Right lobe of liver (tissue), 6 donors: ENCODE results near the gene ATP5F1E. TPM values are rescaled to one million over a fixed set of nuclear protein-coding genes. Genes with fewer than 3 reads are reported as not detected.
A peak's percentile ranks its signal among the peaks of the same experiment; 100 is the strongest.

Experiments used
- ATAC-seq, 4 donors: fragments of 200-7000 bp; cut with Tn5 transposase; one replicate each; pipeline ENCODE4 v1.9.1; 2020; ENCODE audit warnings: mild to moderate bottlenecking in 4 of 4, moderate library complexity in 4 of 4
- DNase-seq, 3 donors: peaks; one replicate each; pipeline ENCODE4 v3.0.0-alpha.2; 2020
- H3K27ac ChIP-seq, 3 donors: fragments of 200-600 bp; one replicate each; pipeline ENCODE4 v1.8.0; 2022
- H3K27me3 ChIP-seq, 2 donors: fragments of 200-600 bp; one replicate each; pipeline ENCODE4 v1.8.0; 2022
- H3K36me3 ChIP-seq, 4 donors: fragments of 200-600 bp; sonication (generic) in 1 of 4; one replicate each; pipeline versions ENCODE4 v1.5.1 to v1.8.0; 2017 to 2022; ENCODE audit warnings: control low read depth in 1 of 4
- H3K4me1 ChIP-seq, 4 donors: fragments of 200-600 bp; sonication (generic) in 1 of 4; one replicate each; pipeline versions ENCODE4 v1.5.1 to v1.8.0; 2017 to 2022; ENCODE audit warnings: control low read depth in 1 of 4
- H3K4me3 ChIP-seq, 3 donors: fragments of 200-600 bp; one replicate each; pipeline ENCODE4 v1.8.0; 2022
- H3K9me3 ChIP-seq, 4 donors: fragments of 200-600 bp; sonication (generic) in 1 of 4; one replicate each; pipeline versions ENCODE4 v1.5.1 to v1.8.0; 2017 to 2022; ENCODE audit warnings: control low read depth in 1 of 4
- POLR2A ChIP-seq: fragments of 450-650 bp; IDR thresholded peaks from one replicate; pipeline ENCODE4 v1.6.1; 2017; ENCODE audit warnings: antibody characterized with exemption, mild to moderate bottlenecking
- WGBS: methylation state at CpG from one replicate; pipeline ENCODE4 v1.1.6; 2018; ENCODE audit warnings: low coverage, low lambda C conversion rate; ENCODE audit not compliant: insufficient coverage; ENCODE audit errors: missing lambda C conversion rate; 5-methylcytosine and 5-hydroxymethylcytosine counted together
- intact Hi-C, 2 donors: fragments of 100-400 bp; cut with DNase I; formaldehyde crosslinking; loops; one replicate each; pipeline versions ENCODE4 v1.11.2 to v1.14.1; 2022
- total RNA-seq, 6 experiments: library from RNA; depleted of rRNA in 2 of 6; stranded (reverse); fragments of >200 nt in 2 of 6; fragmentation: NEBNext Ultra II Directional in 3 of 6; extraction: Animal tissue kit (Norgen Biotek cat#: 25700) in 3 of 6; gene quantifications; one replicate each; pipeline versions ENCODE4 v1.1.0 to v1.2.4, GENCODE V29; 2016 to 2023
- TF ChIP-seq, protein P1 (sequence below), 4 donors: fragments of 200-600 bp in 3 of 4; fragments of 450-650 bp in 1 of 4; IDR thresholded peaks; one replicate each; pipeline versions ENCODE4 v1.5.1 to v1.8.0; 2016 to 2022; ENCODE audit warnings: antibody characterized with exemption in 4 of 4, mild to moderate bottlenecking in 2 of 4
- donor health status: DM: no; HTN: yes; CAD: no.
- donor health status: DM: no; HTN: no; CAD: no.
- donor health status: DM: no; HTN: no; CAD: no.
- donor health status: DM: no; HTN: yes; CAD: no.
- donor health status: DM: no; HTN: yes; CAD: no.

Gene ATP5F1E
- total RNA-seq, 6 experiments from 2014 or later: 15.8 to 34.6 (median 30.5) TPM

DNA sequence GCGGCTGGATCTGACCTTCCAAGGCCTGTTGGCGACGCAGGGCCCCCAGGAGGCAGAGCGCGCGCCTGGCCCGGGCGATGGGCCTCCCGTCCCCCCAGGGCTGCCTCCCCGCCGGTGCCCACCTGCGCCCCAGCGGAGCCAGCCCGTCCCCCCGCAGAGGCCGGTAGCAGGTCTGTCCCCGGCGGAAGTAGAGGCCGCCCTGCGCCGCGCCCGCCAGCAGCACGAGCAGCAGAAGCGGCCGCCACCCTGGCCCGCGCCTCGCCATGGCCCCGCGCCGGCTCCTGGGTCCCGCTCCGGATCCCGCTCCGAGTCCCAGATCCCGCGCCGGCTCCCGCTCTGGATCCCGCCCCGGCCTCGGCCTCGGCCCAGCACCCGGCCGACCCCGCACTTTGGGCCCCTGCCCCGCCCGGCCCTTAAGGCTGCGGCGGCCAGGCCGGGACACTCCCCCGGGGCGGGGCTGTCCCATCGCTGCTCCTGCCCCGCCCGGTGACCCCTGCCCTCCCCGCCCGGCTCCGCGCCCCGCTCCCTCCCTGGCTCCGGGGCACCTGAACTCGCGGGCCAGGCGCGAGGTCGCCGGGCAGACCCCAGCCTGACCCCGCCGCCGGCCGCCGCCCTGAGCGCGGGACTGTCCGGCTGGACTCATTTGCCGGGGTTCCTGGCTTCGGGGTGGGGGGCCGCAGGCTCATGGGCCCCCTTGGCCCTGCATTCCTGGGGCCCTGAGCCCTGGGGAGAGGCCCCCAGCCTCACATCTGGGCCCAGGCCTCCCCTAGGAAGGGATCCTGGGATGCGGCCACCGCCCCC, 25.1 kb downstream of the ATP5F1E start, which contains the start of gene CTSZ:
TSS of gene CTSZ (minus strand) at position 391 of the 801 bp plus-strand sequence. CDS start at position 265, 126 bp downstream.
- ATAC-seq: peak; percentile 74 to 87 (median 76)
- peaks cover 3 to 27% (median 10%) of the 10 kb centered on the region in 4 donors for H3K4me1 ChIP-seq
- peak within 1 kb of the TSS; percentile 63 to 98 (median 89) for H3K4me3 ChIP-seq
- no peaks in the 10 kb centered on the region for H3K27me3 ChIP-seq
- DNase-seq: peak; percentile 86 to 91 (median 91)
- H3K27ac ChIP-seq: peak within 1 kb of the TSS; percentile 88 to 98 (median 89)
- no peaks in the 10 kb centered on the region for H3K9me3 ChIP-seq
- H3K36me3 ChIP-seq: peaks cover 0 to 21% (median under 1%) of the 10 kb centered on the region in 4 donors
- intact Hi-C loops: no loop called here
- 0% methylated on average over 1 of the region's 82 CpGs for WGBS
- TF ChIP-seq, protein P1, sequence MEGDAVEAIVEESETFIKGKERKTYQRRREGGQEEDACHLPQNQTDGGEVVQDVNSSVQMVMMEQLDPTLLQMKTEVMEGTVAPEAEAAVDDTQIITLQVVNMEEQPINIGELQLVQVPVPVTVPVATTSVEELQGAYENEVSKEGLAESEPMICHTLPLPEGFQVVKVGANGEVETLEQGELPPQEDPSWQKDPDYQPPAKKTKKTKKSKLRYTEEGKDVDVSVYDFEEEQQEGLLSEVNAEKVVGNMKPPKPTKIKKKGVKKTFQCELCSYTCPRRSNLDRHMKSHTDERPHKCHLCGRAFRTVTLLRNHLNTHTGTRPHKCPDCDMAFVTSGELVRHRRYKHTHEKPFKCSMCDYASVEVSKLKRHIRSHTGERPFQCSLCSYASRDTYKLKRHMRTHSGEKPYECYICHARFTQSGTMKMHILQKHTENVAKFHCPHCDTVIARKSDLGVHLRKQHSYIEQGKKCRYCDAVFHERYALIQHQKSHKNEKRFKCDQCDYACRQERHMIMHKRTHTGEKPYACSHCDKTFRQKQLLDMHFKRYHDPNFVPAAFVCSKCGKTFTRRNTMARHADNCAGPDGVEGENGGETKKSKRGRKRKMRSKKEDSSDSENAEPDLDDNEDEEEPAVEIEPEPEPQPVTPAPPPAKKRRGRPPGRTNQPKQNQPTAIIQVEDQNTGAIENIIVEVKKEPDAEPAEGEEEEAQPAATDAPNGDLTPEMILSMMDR (IDR thresholded peaks at IDR 0.05): no peak
- TF ChIP-seq POLR2A: peak; percentile 79

DNA sequence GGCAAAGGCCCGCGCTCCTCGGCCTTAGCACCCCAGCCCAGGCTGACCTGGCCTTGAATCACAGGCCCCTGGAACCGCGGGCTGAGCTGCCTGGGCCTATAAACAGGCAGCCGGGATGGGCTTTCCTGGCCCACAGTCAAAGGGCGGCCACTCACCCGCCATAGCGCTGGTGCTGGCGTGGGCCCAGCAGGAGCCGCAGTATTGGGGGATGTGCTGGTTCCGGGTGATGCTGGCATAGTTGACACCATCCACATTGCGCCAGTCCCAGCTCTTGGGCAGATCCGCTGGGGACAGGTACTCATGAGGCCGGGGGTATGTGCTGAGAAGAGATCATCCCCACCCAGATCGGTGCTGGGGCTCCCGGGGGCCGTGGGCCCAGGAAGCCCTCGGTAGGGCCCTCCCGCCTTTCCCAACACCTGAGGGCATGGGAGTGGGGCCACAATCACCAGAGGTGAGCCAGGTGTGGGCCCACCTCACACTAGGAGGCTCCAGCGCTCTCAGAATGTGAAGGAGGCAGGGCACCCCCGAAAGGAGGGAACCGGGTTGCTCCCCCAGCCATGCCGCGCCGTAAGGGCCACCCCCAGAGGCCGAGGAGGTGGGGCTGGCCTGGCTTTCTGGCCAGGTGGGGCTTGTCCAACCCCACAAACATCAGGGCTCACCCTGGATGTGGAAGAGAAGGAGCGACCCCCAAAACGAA, 25.8 kb downstream of the ATP5F1E start:
- DNase-seq (peak; percentile 80 to 95 (median 95)), ATAC-seq (peak; percentile 63 to 76 (median 72))
- H3K9me3 ChIP-seq: no peaks in the 10 kb centered on the region
- peak overlapping the region; percentile 88 to 98 (median 89) for H3K27ac ChIP-seq
- H3K27me3 ChIP-seq: no peaks in the 10 kb centered on the region
- no peak for TF ChIP-seq POLR2A
- TF ChIP-seq, protein P1 (IDR thresholded peaks at IDR 0.05): no peak
- WGBS: no CpG with 5 or more reads among the region's 29 CpGs
- peaks cover 0 to 29% (median 4%) of the 10 kb centered on the region in 4 donors for H3K36me3 ChIP-seq
- intact Hi-C loops: no loop called here
- H3K4me1 ChIP-seq: peaks cover 3 to 27% (median 10%) of the 10 kb centered on the region in 4 donors
- peak overlapping the region; percentile 63 to 98 (median 89) for H3K4me3 ChIP-seq

DNA sequence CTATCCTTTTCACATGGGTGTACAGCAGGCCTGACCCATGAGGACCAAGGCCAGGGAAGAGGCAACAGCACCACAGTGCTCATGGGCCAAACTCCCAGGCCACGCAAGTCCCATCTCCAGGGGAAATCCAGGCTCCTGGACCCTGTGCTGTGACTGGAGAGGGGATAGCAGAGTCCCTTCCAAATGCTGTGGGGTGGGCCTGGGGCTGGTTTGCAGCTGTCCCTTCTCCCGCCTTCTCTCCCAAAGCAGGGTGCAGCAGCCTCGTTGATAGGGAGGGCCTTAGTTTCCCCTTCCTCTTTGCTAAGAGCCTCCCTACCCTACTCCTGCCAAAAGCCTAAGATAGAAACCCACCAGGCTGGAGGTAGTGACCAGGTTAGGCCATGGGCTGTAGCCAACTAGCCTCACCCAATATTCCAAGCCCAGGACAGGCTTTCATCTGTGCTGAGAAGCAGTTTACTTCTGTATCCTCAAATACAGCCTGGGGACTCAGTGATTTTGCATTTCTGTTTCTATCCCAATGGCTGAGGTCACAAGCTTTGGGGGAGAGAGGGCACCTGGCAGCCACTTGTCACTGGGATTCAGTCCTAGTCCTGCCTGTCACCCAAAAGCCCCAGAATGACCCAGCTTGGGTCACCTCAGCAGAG, 26.5 kb downstream of the ATP5F1E start:
- Histone ChIP-seq H3K9me3 (no peaks in the 10 kb centered on the region), H3K36me3 (peaks cover 0 to 35% (median 6%) of the 10 kb centered on the region in 4 donors), H3K4me1 (peaks cover 3 to 27% (median 10%) of the 10 kb centered on the region in 4 donors), H3K4me3 (peak overlapping the region; percentile 63 to 98 (median 89)), H3K27me3 (no peaks in the 10 kb centered on the region), H3K27ac (peak overlapping the region; percentile 88 to 98 (median 89))
- TF ChIP-seq, protein P1 (IDR thresholded peaks at IDR 0.05): no peak
- TF ChIP-seq POLR2A: no peak
- no peak for DNase-seq
- intact Hi-C loops: no loop called here
- peak in 1 of 4 donors; percentile 1 for ATAC-seq
- WGBS: no CpG with 5 or more reads among the region's 3 CpGs

DNA sequence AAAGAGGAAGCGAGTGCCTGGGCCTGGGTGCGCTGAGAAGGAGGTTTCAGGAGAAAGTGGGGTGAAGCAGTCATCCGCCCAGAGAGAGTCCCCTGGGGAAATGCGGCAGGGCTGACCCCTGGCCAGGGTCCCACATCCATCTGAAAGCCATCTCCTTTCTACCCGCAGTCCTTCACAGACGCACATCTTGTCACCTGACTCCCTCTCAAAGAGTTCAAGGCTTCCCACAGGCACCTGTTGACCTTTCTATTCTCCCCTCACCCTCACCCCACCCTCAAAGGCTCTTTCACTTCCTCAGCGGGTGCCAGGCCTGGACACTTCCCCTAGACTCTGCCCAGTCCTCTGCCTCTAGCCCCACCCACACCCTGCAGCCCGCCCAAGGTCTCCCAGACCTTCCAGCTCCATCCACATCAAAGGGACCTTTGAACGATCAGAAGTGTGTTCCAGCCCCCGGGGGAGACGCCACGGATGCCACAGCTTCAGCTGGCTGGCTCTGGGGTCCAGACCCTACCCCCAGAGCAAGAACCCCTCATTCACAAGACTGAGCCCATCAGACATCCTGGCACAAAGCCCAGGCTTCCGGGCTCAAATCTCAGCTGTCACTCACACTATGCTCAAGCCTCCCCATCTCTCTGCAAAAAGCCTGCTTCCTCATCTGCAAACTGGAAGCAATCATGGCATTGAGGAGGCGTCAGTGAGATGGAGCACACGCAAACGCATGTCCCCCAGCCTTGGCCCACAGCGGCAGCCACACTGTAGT, 27.2 kb downstream of the ATP5F1E start:
- no peak for TF ChIP-seq POLR2A
- TF ChIP-seq, protein P1 (IDR thresholded peaks at IDR 0.05): no peak
- Histone ChIP-seq H3K9me3 (no peaks in the 10 kb centered on the region), H3K27ac (peak overlapping the region; percentile 88 to 98 (median 89)), H3K4me1 (peaks cover 3 to 27% (median 10%) of the 10 kb centered on the region in 4 donors), H3K27me3 (no peaks in the 10 kb centered on the region), H3K36me3 (peaks cover 0 to 41% (median 6%) of the 10 kb centered on the region in 4 donors), H3K4me3 (peak overlapping the region; percentile 63 to 98 (median 89))
- WGBS: 6% methylated on average over 7 of the region's 17 CpGs
- DNase-seq (peak; percentile 79 to 92 (median 88)), ATAC-seq (peak; percentile 53 to 59 (median 56))
- intact Hi-C loops: no loop called here
